Measurements from ENCODE around the gene FGF8. TPM values are rescaled to one million over a fixed set of nuclear protein-coding genes. Genes with fewer than 3 reads are reported as not detected.
A peak's percentile ranks its signal among the peaks of the same experiment; 100 is the strongest.

FGF8 gene
- total and polyA plus RNA-seq, 10 of the 15 experiments (the other 5 are each of a cell fraction or from before 2014, with no cell fraction given): 0.08 to 0.43 (median 0.17) TPM; not detected in 7

- TF ChIP-seq RB1 (IDR thresholded peaks at IDR 0.05; ENCODE audit: borderline replicate concordance) (peak; percentile 86), PKNOX1 (IDR thresholded peaks at IDR 0.05) (peak; percentile 75), TARDBP (IDR thresholded peaks at IDR 0.05; ENCODE audit: borderline replicate concordance) (peak; percentile 66; the same call in 1 of the 2 replicates), RCOR1 (conservative IDR thresholded peaks at IDR 0.05; ENCODE audit: low read depth, low read length) (no peak), ZSCAN29 (IDR thresholded peaks at IDR 0.05) (no peak), SPI1 (IDR thresholded peaks at IDR 0.05; ENCODE audit: borderline replicate concordance, insufficient read depth, low read depth, low read length) (peak; percentile 46; the same call in 1 of the 2 replicates), POLR2AphosphoS2 (IDR thresholded peaks at IDR 0.05; ENCODE audit: low read depth, low read length) (peak; percentile 81), IKZF2 (IDR thresholded peaks at IDR 0.05) (no peak; a peak in 1 of 4 replicates), JUND (IDR thresholded peaks at IDR 0.05; ENCODE audit: low read depth, low read length) (peak; percentile 100), MLLT1 (IDR thresholded peaks at IDR 0.05) (peak; percentile 96), NR2F1 (conservative IDR thresholded peaks at IDR 0.05) (0 out of 2 replicates have a peak, but pooled peaks have one; percentile 11), NFXL1 (IDR thresholded peaks at IDR 0.05; ENCODE audit: borderline replicate concordance) (no peak), RELA (IDR thresholded peaks at IDR 0.05; ENCODE audit: borderline replicate concordance, partially characterized antibody) (peak; percentile 86), RUNX3 (IDR thresholded peaks at IDR 0.05; ENCODE audit: low read length) (no peak), ETV6 (conservative IDR thresholded peaks at IDR 0.05 in 1 of 2, IDR thresholded peaks at IDR 0.05 in 1 of 2; ENCODE audit: borderline replicate concordance in 1 of 2, low read depth in 1 of 2) (no peak), BCL11A (IDR thresholded peaks at IDR 0.05; ENCODE audit: low read depth, low read length) (0 out of 2 replicates have a peak, but pooled peaks have one; percentile 6), PAX8 (IDR thresholded peaks at IDR 0.05) (no peak), FOXM1 (IDR thresholded peaks at IDR 0.05; ENCODE audit: low read depth, low read length) (peak; percentile 44; the same call in 1 of the 2 replicates), HDAC2 (IDR thresholded peaks at IDR 0.05) (no peak), ATF3 (IDR thresholded peaks at IDR 0.05; ENCODE audit: borderline replicate concordance, extremely low read depth, low read depth, low read length) (no peak), RFX5 (IDR thresholded peaks at IDR 0.05; ENCODE audit: low read depth, low read length) (no peak; the same call in 1 of the 2 replicates), NR2C1 (IDR thresholded peaks at IDR 0.05) (no peak), CTCF (IDR thresholded peaks at IDR 0.05 in 2 of 3, conservative IDR thresholded peaks at IDR 0.05 in 1 of 3; ENCODE audit: control insufficient read depth in 2 of 3, extremely low read depth in 1 of 3, insufficient read depth in 1 of 3, low read depth in 3 of 3, low read length in 3 of 3) (no peak), SMAD1 (IDR thresholded peaks at IDR 0.05; ENCODE audit: low read depth, partially characterized antibody) (peak; percentile 82), POU2F2 (IDR thresholded peaks at IDR 0.05; ENCODE audit: borderline replicate concordance, low read depth, low read length) (0 out of 3 replicates have a peak, but pooled peaks have one; percentile 50), CBFB (IDR thresholded peaks at IDR 0.05; ENCODE audit: low read depth) (peak; percentile 77), GABPA (IDR thresholded peaks at IDR 0.05; ENCODE audit: low read depth) (no peak)
These were observed 42.4 kb upstream of the FGF8 start, which contains the start of gene OGA (continued) for GRCh38 chr10:101818119-101818871.
